ENCODE results near the gene CREM.

- TF ChIP-seq PATZ1 (CRISPR knock-in tag; IDR thresholded peaks at IDR 0.05; ENCODE audit: borderline replicate concordance) (no peak), ARNTL (CRISPR knock-in tag; IDR thresholded peaks at IDR 0.05; ENCODE audit: borderline replicate concordance, low read depth) (no peak), ZNF8 (CRISPR knock-in tag; IDR thresholded peaks at IDR 0.05) (no peak), ZFP30 (CRISPR knock-in tag; IDR thresholded peaks at IDR 0.05) (no peak), PPARA (CRISPR knock-in tag; IDR thresholded peaks at IDR 0.05; ENCODE audit: borderline replicate concordance) (no peak)
- TF ChIP-seq, protein P1, sequence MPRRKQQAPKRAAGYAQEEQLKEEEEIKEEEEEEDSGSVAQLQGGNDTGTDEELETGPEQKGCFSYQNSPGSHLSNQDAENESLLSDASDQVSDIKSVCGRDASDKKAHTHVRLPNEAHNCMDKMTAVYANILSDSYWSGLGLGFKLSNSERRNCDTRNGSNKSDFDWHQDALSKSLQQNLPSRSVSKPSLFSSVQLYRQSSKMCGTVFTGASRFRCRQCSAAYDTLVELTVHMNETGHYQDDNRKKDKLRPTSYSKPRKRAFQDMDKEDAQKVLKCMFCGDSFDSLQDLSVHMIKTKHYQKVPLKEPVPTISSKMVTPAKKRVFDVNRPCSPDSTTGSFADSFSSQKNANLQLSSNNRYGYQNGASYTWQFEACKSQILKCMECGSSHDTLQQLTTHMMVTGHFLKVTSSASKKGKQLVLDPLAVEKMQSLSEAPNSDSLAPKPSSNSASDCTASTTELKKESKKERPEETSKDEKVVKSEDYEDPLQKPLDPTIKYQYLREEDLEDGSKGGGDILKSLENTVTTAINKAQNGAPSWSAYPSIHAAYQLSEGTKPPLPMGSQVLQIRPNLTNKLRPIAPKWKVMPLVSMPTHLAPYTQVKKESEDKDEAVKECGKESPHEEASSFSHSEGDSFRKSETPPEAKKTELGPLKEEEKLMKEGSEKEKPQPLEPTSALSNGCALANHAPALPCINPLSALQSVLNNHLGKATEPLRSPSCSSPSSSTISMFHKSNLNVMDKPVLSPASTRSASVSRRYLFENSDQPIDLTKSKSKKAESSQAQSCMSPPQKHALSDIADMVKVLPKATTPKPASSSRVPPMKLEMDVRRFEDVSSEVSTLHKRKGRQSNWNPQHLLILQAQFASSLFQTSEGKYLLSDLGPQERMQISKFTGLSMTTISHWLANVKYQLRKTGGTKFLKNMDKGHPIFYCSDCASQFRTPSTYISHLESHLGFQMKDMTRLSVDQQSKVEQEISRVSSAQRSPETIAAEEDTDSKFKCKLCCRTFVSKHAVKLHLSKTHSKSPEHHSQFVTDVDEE (CRISPR knock-in tag; IDR thresholded peaks at IDR 0.05) = no peak
These were observed 91.8 kb downstream of the CREM start for GRCh38 chr10:35218339-35218955.

All from SK-N-SH treated with all-trans-retinoic acid at 6 μM for 48 hours (cell line).